ENCODE results near the gene TPSD1.

GRCh38 chr16:1262846-1263221, 7.0 kb downstream of the TPSD1 start:
- TF ChIP-seq EZH2phosphoT487 (IDR thresholded peaks at IDR 0.05; ENCODE audit: insufficient read depth, low read depth) (no peak), EZH2 (IDR thresholded peaks at IDR 0.05; ENCODE audit: insufficient read depth, poor library complexity, severe bottlenecking) (no peak)
